ENCODE measurements around the gene ODC1.
"Not testable (repeated sequence)": the region's sequence is repeated elsewhere in the genome, so short reads cannot be mapped to it uniquely, and the experiment has no call there.

ODC1 gene

DNA sequence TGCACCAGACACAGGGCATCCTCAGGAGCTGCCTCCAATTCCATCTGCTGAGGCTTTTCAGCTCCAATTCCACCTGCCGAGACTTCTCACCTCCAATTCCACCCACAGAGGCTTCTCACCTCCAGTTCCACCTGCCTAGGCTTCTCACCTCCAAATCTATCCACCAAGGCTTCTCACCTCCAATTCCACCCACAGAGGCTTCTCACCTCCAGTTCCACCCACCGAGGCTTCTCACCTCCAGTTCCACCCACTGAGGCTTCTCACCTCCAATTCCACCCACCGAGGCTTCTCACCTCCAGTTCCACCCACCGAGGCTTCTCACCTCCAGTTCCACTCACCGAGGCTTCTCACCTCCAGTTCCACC lies 39.6 kb upstream of the ODC1 start:
- H3K27me3 ChIP-seq (ENCODE audit: control insufficient read depth in 1 of 2, insufficient read depth in 2 of 2, low read length in 2 of 2); H3K9me3 ChIP-seq (ENCODE audit: control insufficient read depth in 2 of 2, low read length in 2 of 2); H3K4me3 ChIP-seq (ENCODE audit: low read length in 2 of 2); H3K36me3 ChIP-seq (ENCODE audit: control insufficient read depth in 2 of 2, insufficient read depth in 2 of 2, low read length in 2 of 2); H3K4me1 ChIP-seq (ENCODE audit: control insufficient read depth, insufficient read depth, low read length); H3K9ac ChIP-seq (ENCODE audit: low read length in 2 of 2); H3K27ac ChIP-seq (ENCODE audit: low read length): not testable (repeated sequence)

DNA sequence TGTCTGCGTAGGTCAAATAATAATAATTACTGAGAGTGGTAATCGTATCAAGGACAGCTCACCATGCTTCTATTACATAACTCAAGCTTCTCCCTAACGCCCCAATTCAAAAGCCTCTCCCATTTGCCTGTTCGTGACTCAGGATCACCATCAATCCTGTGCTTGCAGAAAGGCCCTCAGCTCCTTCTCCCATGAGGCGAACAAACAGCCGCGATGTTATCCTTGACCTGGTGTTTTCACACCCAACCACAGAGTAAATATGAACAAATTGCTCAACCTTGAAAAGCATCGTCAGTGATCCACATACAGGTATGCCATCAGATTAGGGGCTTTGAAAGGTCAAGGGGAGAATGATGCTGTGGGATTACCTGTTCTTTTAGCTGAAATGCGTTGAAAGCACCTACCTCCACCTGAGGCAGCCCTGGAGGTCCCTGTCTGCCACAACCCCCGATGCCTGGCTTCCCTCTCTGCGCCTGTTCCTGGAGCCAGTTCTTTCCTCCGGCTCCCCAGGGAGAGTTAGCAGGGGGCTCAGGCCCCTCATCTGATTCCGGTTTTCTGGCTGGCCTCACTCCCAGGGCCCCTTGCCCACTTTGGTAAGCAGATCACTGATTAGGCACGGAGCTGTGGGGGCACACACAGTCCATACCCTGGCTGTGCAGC lies 39.1 kb upstream of the ODC1 start:
- Histone ChIP-seq H3K9me3 (ENCODE audit: control insufficient read depth in 2 of 2, low read length in 2 of 2) (no peaks in the 10 kb centered on the region), H3K9ac (ENCODE audit: low read length in 2 of 2) (no peak overlapping the region), H3K27ac (ENCODE audit: low read length) (no peak overlapping the region), H3K4me1 (ENCODE audit: control insufficient read depth, insufficient read depth, low read length) (no peaks in the 10 kb centered on the region), H3K36me3 (ENCODE audit: control insufficient read depth in 2 of 2, insufficient read depth in 2 of 2, low read length in 2 of 2) (no peaks in the 10 kb centered on the region), H3K27me3 (ENCODE audit: control insufficient read depth in 1 of 2, insufficient read depth in 2 of 2, low read length in 2 of 2) (peaks cover 2 to 5% of the 10 kb centered on the region in 2 donors), H3K4me3 (ENCODE audit: low read length in 2 of 2) (no peak overlapping the region)

DNA sequence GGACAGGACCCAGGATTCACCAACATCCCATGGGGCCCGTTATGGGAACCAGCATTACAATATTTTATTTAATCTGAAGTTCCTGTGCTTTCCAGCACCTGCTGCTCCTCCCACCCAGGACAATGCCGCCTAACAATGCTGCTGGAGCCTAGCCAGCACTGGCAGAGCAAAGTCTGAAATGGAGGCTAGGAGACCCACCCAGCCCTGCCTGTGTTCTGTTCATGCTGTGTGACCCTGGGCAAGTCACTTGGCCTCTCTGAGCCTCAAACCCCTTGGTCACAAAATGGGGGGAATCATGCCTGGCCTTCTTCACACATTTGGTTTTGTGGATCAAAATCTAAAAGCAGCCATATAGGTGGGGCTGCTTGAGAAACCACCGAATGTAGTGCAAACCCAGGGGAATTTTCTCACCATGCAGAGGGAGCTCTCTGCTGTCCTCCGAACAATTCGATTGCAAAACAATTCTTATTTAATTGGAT lies 38.5 kb upstream of the ODC1 start:
- Histone ChIP-seq H3K27me3 (ENCODE audit: control insufficient read depth in 1 of 2, insufficient read depth in 2 of 2, low read length in 2 of 2) (peaks cover 2 to 5% of the 10 kb centered on the region in 2 donors), H3K4me1 (ENCODE audit: control insufficient read depth, insufficient read depth, low read length) (no peaks in the 10 kb centered on the region), H3K9me3 (ENCODE audit: control insufficient read depth in 2 of 2, low read length in 2 of 2) (no peaks in the 10 kb centered on the region), H3K9ac (ENCODE audit: low read length in 2 of 2) (no peak overlapping the region), H3K4me3 (ENCODE audit: low read length in 2 of 2) (no peak overlapping the region), H3K36me3 (ENCODE audit: control insufficient read depth in 2 of 2, insufficient read depth in 2 of 2, low read length in 2 of 2) (no peaks in the 10 kb centered on the region), H3K27ac (ENCODE audit: low read length) (no peak overlapping the region)

GRCh38 chr2:10486091-10486490 lies 38.0 kb upstream of the ODC1 start:
- peaks cover 4 to 5% of the 10 kb centered on the region in 2 donors for H3K27me3 ChIP-seq (ENCODE audit: control insufficient read depth in 1 of 2, insufficient read depth in 2 of 2, low read length in 2 of 2)
- H3K4me1 ChIP-seq (ENCODE audit: control insufficient read depth, insufficient read depth, low read length) = no peaks in the 10 kb centered on the region
- no peaks in the 10 kb centered on the region for H3K36me3 ChIP-seq (ENCODE audit: control insufficient read depth in 2 of 2, insufficient read depth in 2 of 2, low read length in 2 of 2)
- H3K4me3 ChIP-seq (ENCODE audit: low read length in 2 of 2) = no peak overlapping the region
- H3K9me3 ChIP-seq (ENCODE audit: control insufficient read depth in 2 of 2, low read length in 2 of 2) = no peaks in the 10 kb centered on the region
- no peak overlapping the region for H3K27ac ChIP-seq (ENCODE audit: low read length)
- no peak overlapping the region for H3K9ac ChIP-seq (ENCODE audit: low read length in 2 of 2)

- Histone ChIP-seq H3K27ac (ENCODE audit: low read length) (no peak overlapping the region), H3K27me3 (ENCODE audit: control insufficient read depth in 1 of 2, insufficient read depth in 2 of 2, low read length in 2 of 2) (peaks cover 0 to 5% of the 10 kb centered on the region in 2 donors), H3K36me3 (ENCODE audit: control insufficient read depth in 2 of 2, insufficient read depth in 2 of 2, low read length in 2 of 2) (no peaks in the 10 kb centered on the region), H3K9ac (ENCODE audit: low read length in 2 of 2) (no peak overlapping the region), H3K4me1 (ENCODE audit: control insufficient read depth, insufficient read depth, low read length) (no peaks in the 10 kb centered on the region), H3K9me3 (ENCODE audit: control insufficient read depth in 2 of 2, low read length in 2 of 2) (no peaks in the 10 kb centered on the region), H3K4me3 (ENCODE audit: low read length in 2 of 2) (no peak overlapping the region)
Observed at GRCh38 chr2:10482913-10483312, 34.8 kb upstream of the ODC1 start.

DNA sequence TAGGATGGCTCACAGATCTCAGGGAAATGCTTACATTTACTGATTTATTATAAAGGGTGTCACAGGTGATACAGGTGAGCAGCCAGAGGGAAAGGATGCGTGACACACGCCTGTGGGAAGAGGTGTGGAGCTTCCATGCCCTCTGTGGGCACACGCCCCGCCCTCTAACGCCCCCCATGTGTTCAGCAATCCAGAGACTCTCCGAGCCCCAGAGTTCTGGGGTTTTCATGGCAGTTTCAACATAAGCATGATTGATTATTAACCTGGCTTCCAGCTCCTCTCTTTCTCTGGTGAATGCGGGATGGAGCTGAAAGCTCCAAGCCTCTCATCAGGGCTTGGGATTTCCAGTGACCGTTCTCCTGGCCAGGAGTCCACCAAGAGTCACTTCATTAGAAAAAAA lies 34.3 kb upstream of the ODC1 start:
- H3K27ac ChIP-seq (ENCODE audit: low read length) = no peak overlapping the region
- no peak overlapping the region for H3K9ac ChIP-seq (ENCODE audit: low read length in 2 of 2)
- H3K4me3 ChIP-seq (ENCODE audit: low read length in 2 of 2) = no peak overlapping the region
- no peaks in the 10 kb centered on the region for H3K4me1 ChIP-seq (ENCODE audit: control insufficient read depth, insufficient read depth, low read length)
- H3K36me3 ChIP-seq (ENCODE audit: control insufficient read depth in 2 of 2, insufficient read depth in 2 of 2, low read length in 2 of 2) = no peaks in the 10 kb centered on the region
- peaks cover 0 to 5% of the 10 kb centered on the region in 2 donors for H3K27me3 ChIP-seq (ENCODE audit: control insufficient read depth in 1 of 2, insufficient read depth in 2 of 2, low read length in 2 of 2)
- H3K9me3 ChIP-seq (ENCODE audit: control insufficient read depth in 2 of 2, low read length in 2 of 2) = no peaks in the 10 kb centered on the region

- H3K27ac ChIP-seq (ENCODE audit: low read length) = no peak overlapping the region
- peaks cover 0 to 5% of the 10 kb centered on the region in 2 donors for H3K27me3 ChIP-seq (ENCODE audit: control insufficient read depth in 1 of 2, insufficient read depth in 2 of 2, low read length in 2 of 2)
- no peaks in the 10 kb centered on the region for H3K36me3 ChIP-seq (ENCODE audit: control insufficient read depth in 2 of 2, insufficient read depth in 2 of 2, low read length in 2 of 2)
Observed at GRCh38 chr2:10481666-10482157, 33.6 kb upstream of the ODC1 start.

DNA sequence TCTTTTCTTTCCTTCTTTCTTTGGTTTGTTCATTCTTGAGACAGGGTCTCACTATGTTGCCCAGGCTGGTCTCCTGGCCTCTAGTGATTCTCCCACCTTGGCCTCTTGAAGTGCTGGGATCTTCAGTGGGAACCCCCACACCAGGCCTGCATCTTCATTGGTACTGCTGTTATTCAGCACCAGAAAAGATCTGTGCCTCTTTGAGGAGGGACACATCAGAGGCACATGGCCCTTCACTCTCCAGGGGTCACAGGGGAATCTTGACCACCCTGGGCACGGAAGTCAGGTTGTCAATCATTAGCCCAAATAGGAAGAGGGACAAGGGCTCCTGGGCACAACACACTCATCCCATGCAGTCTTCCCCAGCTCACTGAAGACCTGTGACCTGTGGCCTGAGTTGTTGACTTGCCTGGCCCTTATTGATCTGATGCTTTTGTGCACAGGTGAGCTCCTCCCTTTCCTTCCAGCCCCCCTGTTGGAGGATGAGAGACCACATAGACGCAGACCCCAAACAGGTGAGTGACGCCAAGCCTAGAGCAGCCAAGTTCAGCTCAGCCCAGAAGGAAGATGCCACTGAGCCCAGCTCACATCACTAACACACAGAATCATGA lies 33.0 kb upstream of the ODC1 start:
- no peaks in the 10 kb centered on the region for H3K9me3 ChIP-seq (ENCODE audit: control insufficient read depth in 2 of 2, low read length in 2 of 2)

More at GRCh38 chr2:10481666-10482157, 33.6 kb upstream of the ODC1 start:
- H3K9ac ChIP-seq (ENCODE audit: low read length in 2 of 2) = no peak overlapping the region
- no peaks in the 10 kb centered on the region for H3K9me3 ChIP-seq (ENCODE audit: control insufficient read depth in 2 of 2, low read length in 2 of 2)
- H3K4me3 ChIP-seq (ENCODE audit: low read length in 2 of 2) = no peak overlapping the region
- no peaks in the 10 kb centered on the region for H3K4me1 ChIP-seq (ENCODE audit: control insufficient read depth, insufficient read depth, low read length)

GRCh38 chr2:10480359-10480949 lies 32.3 kb upstream of the ODC1 start:
- no peaks in the 10 kb centered on the region for H3K36me3 ChIP-seq (ENCODE audit: control insufficient read depth in 2 of 2, insufficient read depth in 2 of 2, low read length in 2 of 2)
- H3K4me1 ChIP-seq (ENCODE audit: control insufficient read depth, insufficient read depth, low read length) = no peaks in the 10 kb centered on the region
- H3K4me3 ChIP-seq (ENCODE audit: low read length in 2 of 2) = no peak overlapping the region
- no peaks in the 10 kb centered on the region for H3K9me3 ChIP-seq (ENCODE audit: control insufficient read depth in 2 of 2, low read length in 2 of 2)
- no peak overlapping the region for H3K27ac ChIP-seq (ENCODE audit: low read length)
- no peak overlapping the region for H3K9ac ChIP-seq (ENCODE audit: low read length in 2 of 2)
- peaks cover 0 to 5% of the 10 kb centered on the region in 2 donors for H3K27me3 ChIP-seq (ENCODE audit: control insufficient read depth in 1 of 2, insufficient read depth in 2 of 2, low read length in 2 of 2)

More for the DNA sequence above, 33.0 kb upstream of the ODC1 start:
- no peaks in the 10 kb centered on the region for H3K4me1 ChIP-seq (ENCODE audit: control insufficient read depth, insufficient read depth, low read length)
- H3K36me3 ChIP-seq (ENCODE audit: control insufficient read depth in 2 of 2, insufficient read depth in 2 of 2, low read length in 2 of 2) = no peaks in the 10 kb centered on the region
- no peak overlapping the region for H3K4me3 ChIP-seq (ENCODE audit: low read length in 2 of 2)
- H3K9ac ChIP-seq (ENCODE audit: low read length in 2 of 2) = no peak overlapping the region
- peaks cover 0 to 5% of the 10 kb centered on the region in 2 donors for H3K27me3 ChIP-seq (ENCODE audit: control insufficient read depth in 1 of 2, insufficient read depth in 2 of 2, low read length in 2 of 2)
- no peak overlapping the region for H3K27ac ChIP-seq (ENCODE audit: low read length)

GRCh38 chr2:10478916-10479315 lies 30.8 kb upstream of the ODC1 start:
- H3K9ac ChIP-seq (ENCODE audit: low read length in 2 of 2) = no peak overlapping the region
- H3K4me3 ChIP-seq (ENCODE audit: low read length in 2 of 2) = no peak overlapping the region
- no peaks in the 10 kb centered on the region for H3K9me3 ChIP-seq (ENCODE audit: control insufficient read depth in 2 of 2, low read length in 2 of 2)
- H3K27ac ChIP-seq (ENCODE audit: low read length) = no peak overlapping the region
- H3K27me3 ChIP-seq (ENCODE audit: control insufficient read depth in 1 of 2, insufficient read depth in 2 of 2, low read length in 2 of 2) = peaks cover 0 to 5% of the 10 kb centered on the region in 2 donors
- H3K4me1 ChIP-seq (ENCODE audit: control insufficient read depth, insufficient read depth, low read length) = no peaks in the 10 kb centered on the region
- no peaks in the 10 kb centered on the region for H3K36me3 ChIP-seq (ENCODE audit: control insufficient read depth in 2 of 2, insufficient read depth in 2 of 2, low read length in 2 of 2)

GRCh38 chr2:10478298-10478625 lies 30.1 kb upstream of the ODC1 start:
- Histone ChIP-seq H3K9me3 (ENCODE audit: control insufficient read depth in 2 of 2, low read length in 2 of 2) (no peaks in the 10 kb centered on the region), H3K27me3 (ENCODE audit: control insufficient read depth in 1 of 2, insufficient read depth in 2 of 2, low read length in 2 of 2) (peaks cover 0 to 5% of the 10 kb centered on the region in 2 donors), H3K4me3 (ENCODE audit: low read length in 2 of 2) (no peak overlapping the region), H3K27ac (ENCODE audit: low read length) (no peak overlapping the region), H3K36me3 (ENCODE audit: control insufficient read depth in 2 of 2, insufficient read depth in 2 of 2, low read length in 2 of 2) (no peaks in the 10 kb centered on the region), H3K9ac (ENCODE audit: low read length in 2 of 2) (no peak overlapping the region), H3K4me1 (ENCODE audit: control insufficient read depth, insufficient read depth, low read length) (no peaks in the 10 kb centered on the region)

Data from stomach smooth muscle (tissue), 2 donors.